Right lobe of liver (tissue), 4 donors: ENCODE results near the gene NFASC.

Source experiments
- CTCF ChIP-seq, 4 donors: fragments of 200-600 bp in 3 of 4; fragments of 450-650 bp in 1 of 4; IDR thresholded peaks; one replicate each; pipeline versions ENCODE4 v1.5.1 to v1.8.0; 2016 to 2022; ENCODE audit warnings: antibody characterized with exemption in 4 of 4, mild to moderate bottlenecking in 2 of 4
- POLR2A ChIP-seq: fragments of 450-650 bp; IDR thresholded peaks from one replicate; pipeline ENCODE4 v1.6.1; 2017; ENCODE audit warnings: antibody characterized with exemption, mild to moderate bottlenecking
- donor health status: DM: no; HTN: no; CAD: no.
- donor health status: DM: no; HTN: no; CAD: no.
- donor health status: DM: no; HTN: yes; CAD: no.

GRCh38 chr1:205016584-205016983 lies 145.9 kb downstream of the NFASC start:
- TF ChIP-seq CTCF (IDR thresholded peaks at IDR 0.05) (no peak), POLR2A (no peak)
